ENCODE results near the gene NCAM1.

DNA sequence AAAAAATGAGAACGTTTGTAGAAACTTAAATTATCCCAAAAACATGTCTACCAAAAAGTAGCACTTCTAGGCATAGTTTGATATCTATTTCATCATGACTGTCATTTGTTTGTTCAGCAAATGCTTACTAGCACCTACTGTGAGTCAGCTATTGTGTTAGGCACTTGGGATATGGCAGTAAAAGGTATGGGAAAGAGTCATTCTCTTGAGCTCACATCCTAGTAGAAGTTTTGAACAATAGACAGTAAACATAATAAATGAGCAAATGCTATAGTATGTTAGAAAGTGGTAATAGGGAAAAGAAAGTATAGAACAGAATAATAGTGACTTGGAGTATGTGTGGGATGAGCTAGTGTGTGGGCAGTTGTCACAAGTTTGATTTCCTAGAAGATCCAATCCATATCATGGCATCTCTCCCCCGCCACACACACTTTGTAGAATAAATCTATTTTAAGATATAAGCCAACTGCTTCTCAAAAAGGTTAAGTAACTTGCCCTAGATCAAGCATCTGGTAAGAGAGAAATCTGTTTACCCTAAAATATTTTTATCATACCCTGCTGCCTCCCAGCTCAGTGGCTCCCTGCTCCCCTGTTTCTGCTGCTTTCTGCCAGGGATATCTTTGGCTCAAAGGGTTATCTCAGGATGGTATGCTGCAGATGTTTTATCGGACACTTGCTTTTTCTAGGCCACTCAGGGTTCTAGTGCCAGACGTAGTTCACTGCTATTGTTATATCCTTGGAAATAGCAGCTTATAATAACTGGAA is 129.7 kb downstream of the NCAM1 start:
- TF ChIP-seq, protein P1, sequence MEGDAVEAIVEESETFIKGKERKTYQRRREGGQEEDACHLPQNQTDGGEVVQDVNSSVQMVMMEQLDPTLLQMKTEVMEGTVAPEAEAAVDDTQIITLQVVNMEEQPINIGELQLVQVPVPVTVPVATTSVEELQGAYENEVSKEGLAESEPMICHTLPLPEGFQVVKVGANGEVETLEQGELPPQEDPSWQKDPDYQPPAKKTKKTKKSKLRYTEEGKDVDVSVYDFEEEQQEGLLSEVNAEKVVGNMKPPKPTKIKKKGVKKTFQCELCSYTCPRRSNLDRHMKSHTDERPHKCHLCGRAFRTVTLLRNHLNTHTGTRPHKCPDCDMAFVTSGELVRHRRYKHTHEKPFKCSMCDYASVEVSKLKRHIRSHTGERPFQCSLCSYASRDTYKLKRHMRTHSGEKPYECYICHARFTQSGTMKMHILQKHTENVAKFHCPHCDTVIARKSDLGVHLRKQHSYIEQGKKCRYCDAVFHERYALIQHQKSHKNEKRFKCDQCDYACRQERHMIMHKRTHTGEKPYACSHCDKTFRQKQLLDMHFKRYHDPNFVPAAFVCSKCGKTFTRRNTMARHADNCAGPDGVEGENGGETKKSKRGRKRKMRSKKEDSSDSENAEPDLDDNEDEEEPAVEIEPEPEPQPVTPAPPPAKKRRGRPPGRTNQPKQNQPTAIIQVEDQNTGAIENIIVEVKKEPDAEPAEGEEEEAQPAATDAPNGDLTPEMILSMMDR (IDR thresholded peaks at IDR 0.05), result no peak
- TF ChIP-seq POLR2AphosphoS5 (IDR thresholded peaks at IDR 0.05) (no peak), POLR2A (IDR thresholded peaks at IDR 0.05) (no peak)

Measured in upper lobe of left lung (tissue), 4 donors.